Measurements from ENCODE around the gene CHST11.

DNA sequence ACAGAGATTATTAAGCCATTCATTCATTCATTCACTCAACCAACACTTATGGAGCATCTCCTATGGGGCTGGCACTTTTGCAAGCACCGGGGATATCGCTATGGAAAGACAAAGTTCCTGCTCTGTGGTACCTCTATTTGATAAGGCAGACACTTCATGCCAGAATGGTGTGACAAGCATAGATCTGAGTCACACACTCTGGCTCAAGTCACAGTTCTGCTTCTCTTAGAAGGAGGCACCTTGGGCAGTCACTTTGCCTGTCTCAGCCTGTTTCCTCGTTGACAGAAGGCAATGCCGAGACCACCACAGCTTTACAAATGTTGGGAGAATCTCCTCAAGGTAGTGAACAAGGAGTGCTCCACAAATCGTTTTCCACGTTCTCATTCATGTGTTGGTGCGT is 296.1 kb downstream of the CHST11 start:
- TF ChIP-seq, protein P1, sequence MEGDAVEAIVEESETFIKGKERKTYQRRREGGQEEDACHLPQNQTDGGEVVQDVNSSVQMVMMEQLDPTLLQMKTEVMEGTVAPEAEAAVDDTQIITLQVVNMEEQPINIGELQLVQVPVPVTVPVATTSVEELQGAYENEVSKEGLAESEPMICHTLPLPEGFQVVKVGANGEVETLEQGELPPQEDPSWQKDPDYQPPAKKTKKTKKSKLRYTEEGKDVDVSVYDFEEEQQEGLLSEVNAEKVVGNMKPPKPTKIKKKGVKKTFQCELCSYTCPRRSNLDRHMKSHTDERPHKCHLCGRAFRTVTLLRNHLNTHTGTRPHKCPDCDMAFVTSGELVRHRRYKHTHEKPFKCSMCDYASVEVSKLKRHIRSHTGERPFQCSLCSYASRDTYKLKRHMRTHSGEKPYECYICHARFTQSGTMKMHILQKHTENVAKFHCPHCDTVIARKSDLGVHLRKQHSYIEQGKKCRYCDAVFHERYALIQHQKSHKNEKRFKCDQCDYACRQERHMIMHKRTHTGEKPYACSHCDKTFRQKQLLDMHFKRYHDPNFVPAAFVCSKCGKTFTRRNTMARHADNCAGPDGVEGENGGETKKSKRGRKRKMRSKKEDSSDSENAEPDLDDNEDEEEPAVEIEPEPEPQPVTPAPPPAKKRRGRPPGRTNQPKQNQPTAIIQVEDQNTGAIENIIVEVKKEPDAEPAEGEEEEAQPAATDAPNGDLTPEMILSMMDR (conservative IDR thresholded peaks at IDR 0.05; ENCODE audit: low read depth, low read length), result no peak
- TF ChIP-seq EZH2 (IDR thresholded peaks at IDR 0.05; ENCODE audit: borderline replicate concordance, low read depth, low read length, poor library complexity, severe bottlenecking), result no peak

Measured in A673 (cell line).